Fibroblast of skin of left quadriceps (primary cell): ENCODE measurements around the gene NTRK1.
A peak's percentile ranks its signal among the peaks of the same experiment; 100 is the strongest.

Source experiments
- DNase-seq, 2 experiments: peaks; one replicate each; pipeline ENCODE4 v3.0.0-alpha.2; 2013; ENCODE audit warnings: low read depth in 2 of 2

Gene NTRK1

GRCh38 chr1:156898161-156898566, 37.5 kb downstream of the NTRK1 start:
- no peak for DNase-seq

- DNase-seq: no peak
These were observed 38.5 kb downstream of the NTRK1 start for GRCh38 chr1:156898971-156899664.

GRCh38 chr1:156899956-156900718, 39.5 kb downstream of the NTRK1 start:
- DNase-seq: peak in 1 of 2 experiments; percentile 40

- DNase-seq: no peak
These were observed 40.4 kb downstream of the NTRK1 start for GRCh38 chr1:156900896-156901589.

GRCh38 chr1:156901590-156901900, 40.9 kb downstream of the NTRK1 start:
- DNase-seq: no peak

- DNase-seq: peak in 1 of 2 experiments; percentile 66
These were observed 41.6 kb downstream of the NTRK1 start for GRCh38 chr1:156901966-156902915.

- DNase-seq: no peak
These were observed 42.8 kb downstream of the NTRK1 start for GRCh38 chr1:156903328-156904091.

- DNase-seq: no peak
These were observed 43.7 kb downstream of the NTRK1 start for GRCh38 chr1:156904187-156904959.

- DNase-seq: no peak
These were observed 44.5 kb downstream of the NTRK1 start for GRCh38 chr1:156905176-156905575.

GRCh38 chr1:156905651-156906050, 45.0 kb downstream of the NTRK1 start:
- no peak for DNase-seq

GRCh38 chr1:156906206-156906906, 45.7 kb downstream of the NTRK1 start:
- DNase-seq: no peak

GRCh38 chr1:156908541-156908940, 47.9 kb downstream of the NTRK1 start:
- no peak for DNase-seq

- no peak for DNase-seq
These were observed 48.3 kb downstream of the NTRK1 start for GRCh38 chr1:156908955-156909354.

GRCh38 chr1:156909671-156910070, 49.0 kb downstream of the NTRK1 start:
- DNase-seq: no peak

GRCh38 chr1:156910309-156910782, 49.7 kb downstream of the NTRK1 start:
- DNase-seq: no peak

- no peak for DNase-seq
These were observed 51.1 kb downstream of the NTRK1 start for GRCh38 chr1:156911577-156912298.

GRCh38 chr1:156912310-156912709, 51.6 kb downstream of the NTRK1 start:
- DNase-seq: no peak
